AG09309 (cell line): ENCODE data around the gene BCAS1.

Source experiments
- DNase-seq: peaks from one replicate; pipeline ENCODE4 v3.0.0-alpha.2; 2010; ENCODE audit warnings: low read depth
- H3K4me3 ChIP-seq: 2 replicates; pipeline ENCODE4 v1.5.1; 2011; ENCODE audit warnings: mild to moderate bottlenecking, low read depth, low read length, moderate library complexity; ENCODE audit not compliant: control insufficient read depth
- TF ChIP-seq, protein P1 (sequence below): IDR thresholded peaks from 2 replicates; pipeline ENCODE4 v1.5.1; 2011; ENCODE audit warnings: mild to moderate bottlenecking, low read depth, low read length, inconsistent platforms; ENCODE audit not compliant: insufficient read depth, control insufficient read depth; ENCODE audit errors: missing control alignments

Gene BCAS1

DNA sequence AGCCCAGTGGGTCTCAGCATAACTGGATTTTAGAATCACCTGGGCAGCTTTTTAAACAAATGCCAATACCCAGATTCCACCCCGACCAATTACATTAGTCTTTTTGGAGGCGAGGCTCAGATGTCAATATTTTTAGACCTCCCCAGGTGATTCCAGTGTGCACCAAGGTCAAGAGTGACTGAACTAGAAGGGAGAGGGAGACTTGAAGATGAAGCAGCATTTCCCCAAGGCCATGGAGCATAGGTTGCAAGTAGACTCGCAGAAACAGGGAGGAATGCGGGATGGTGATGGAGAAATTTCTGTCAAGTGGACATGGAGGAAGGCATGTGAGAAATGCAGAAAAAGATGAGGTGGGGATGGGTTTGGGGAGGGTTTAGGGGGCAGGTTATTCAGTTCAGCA lies 64.9 kb downstream of the BCAS1 start:
- DNase-seq, result no peak
- TF ChIP-seq, protein P1, sequence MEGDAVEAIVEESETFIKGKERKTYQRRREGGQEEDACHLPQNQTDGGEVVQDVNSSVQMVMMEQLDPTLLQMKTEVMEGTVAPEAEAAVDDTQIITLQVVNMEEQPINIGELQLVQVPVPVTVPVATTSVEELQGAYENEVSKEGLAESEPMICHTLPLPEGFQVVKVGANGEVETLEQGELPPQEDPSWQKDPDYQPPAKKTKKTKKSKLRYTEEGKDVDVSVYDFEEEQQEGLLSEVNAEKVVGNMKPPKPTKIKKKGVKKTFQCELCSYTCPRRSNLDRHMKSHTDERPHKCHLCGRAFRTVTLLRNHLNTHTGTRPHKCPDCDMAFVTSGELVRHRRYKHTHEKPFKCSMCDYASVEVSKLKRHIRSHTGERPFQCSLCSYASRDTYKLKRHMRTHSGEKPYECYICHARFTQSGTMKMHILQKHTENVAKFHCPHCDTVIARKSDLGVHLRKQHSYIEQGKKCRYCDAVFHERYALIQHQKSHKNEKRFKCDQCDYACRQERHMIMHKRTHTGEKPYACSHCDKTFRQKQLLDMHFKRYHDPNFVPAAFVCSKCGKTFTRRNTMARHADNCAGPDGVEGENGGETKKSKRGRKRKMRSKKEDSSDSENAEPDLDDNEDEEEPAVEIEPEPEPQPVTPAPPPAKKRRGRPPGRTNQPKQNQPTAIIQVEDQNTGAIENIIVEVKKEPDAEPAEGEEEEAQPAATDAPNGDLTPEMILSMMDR, result no peak
- H3K4me3 ChIP-seq, result no peak overlapping the region

GRCh38 chr20:54004445-54004844 lies 65.9 kb downstream of the BCAS1 start:
- no peak for DNase-seq
- no peak overlapping the region for H3K4me3 ChIP-seq
- TF ChIP-seq, protein P1, result no peak

GRCh38 chr20:54002741-54003140 lies 67.7 kb downstream of the BCAS1 start:
- TF ChIP-seq, protein P1, result no peak

GRCh38 chr20:54002056-54002575 lies 68.3 kb downstream of the BCAS1 start:
- TF ChIP-seq, protein P1, result no peak
- no peak overlapping the region for H3K4me3 ChIP-seq
- DNase-seq, result no peak

More at GRCh38 chr20:54002741-54003140, 67.7 kb downstream of the BCAS1 start:
- DNase-seq, result no peak
- H3K4me3 ChIP-seq, result no peak overlapping the region

GRCh38 chr20:54000914-54001313 lies 69.5 kb downstream of the BCAS1 start:
- TF ChIP-seq, protein P1, result no peak
- H3K4me3 ChIP-seq, result no peak overlapping the region
- DNase-seq, result no peak

DNA sequence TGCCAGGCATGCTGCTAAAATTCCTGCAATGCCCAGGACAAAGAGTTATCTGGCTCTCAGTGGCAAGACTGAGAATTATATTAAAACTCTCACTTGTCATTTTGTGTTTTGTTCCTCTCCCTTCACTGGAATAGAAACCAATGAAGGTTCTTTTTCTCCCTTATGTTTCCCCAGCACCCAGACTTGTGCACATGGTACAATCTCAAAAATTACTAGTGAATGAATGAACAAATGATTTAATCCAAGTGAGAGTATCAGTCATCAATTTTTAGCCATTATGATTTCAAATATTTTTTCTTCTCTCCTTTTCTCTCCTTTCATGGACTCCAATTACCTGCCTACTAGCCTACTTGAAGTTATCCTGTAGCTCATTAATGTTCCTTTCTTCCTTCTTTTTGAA lies 70.1 kb downstream of the BCAS1 start:
- DNase-seq, result no peak
- H3K4me3 ChIP-seq, result no peak overlapping the region
- TF ChIP-seq, protein P1, result no peak

DNA sequence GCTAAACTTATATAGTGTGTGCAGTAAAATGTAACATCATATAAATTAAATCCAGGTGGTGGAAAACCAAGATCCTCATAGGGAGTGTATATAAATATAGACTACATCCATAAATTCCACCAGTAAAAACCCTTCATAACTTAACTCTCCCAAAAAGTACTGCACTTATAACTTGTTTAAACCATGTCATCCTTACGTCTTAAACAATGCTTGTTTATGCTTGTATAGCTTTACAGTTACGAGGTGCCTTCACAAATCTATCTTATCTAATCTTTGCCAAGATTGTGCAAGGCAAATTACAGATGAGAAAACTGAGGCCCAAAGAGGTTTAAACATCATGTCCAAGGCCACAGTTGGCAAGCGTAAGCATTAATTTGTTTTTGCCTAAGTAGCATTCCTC lies 71.3 kb downstream of the BCAS1 start:
- DNase-seq, result no peak
- TF ChIP-seq, protein P1, result no peak
- no peak overlapping the region for H3K4me3 ChIP-seq
